Measurements from ENCODE around the gene BBS9. TPM values are rescaled to one million over a fixed set of nuclear protein-coding genes. Genes with fewer than 3 reads are reported as not detected.

BBS9 gene
- total and polyA plus RNA-seq, 9 of the 15 experiments (the other 6 are each of a cell fraction or from before 2014, with no cell fraction given), result 0.77 to 3.3 (median 2.4) TPM

GRCh38 chr7:33422825-33423645 lies 293.7 kb downstream of the BBS9 start:
- Histone ChIP-seq H3K79me2 (ENCODE audit: control insufficient read depth, insufficient read depth, low read length) (no peaks in the 10 kb centered on the region), H3K4me2 (ENCODE audit: insufficient read depth, low read length) (no peak overlapping the region), H3K36me3 (ENCODE audit: control insufficient read depth, insufficient read depth, low read length) (no peaks in the 10 kb centered on the region), H3K9me1 (ENCODE audit: control insufficient read depth, insufficient read depth, low read length) (no peaks in the 10 kb centered on the region), H4K20me1 (replicated peaks; ENCODE audit: control insufficient read depth, insufficient read depth, low read length) (no peaks in the 10 kb centered on the region), H3K9ac (ENCODE audit: insufficient read depth in 1 of 2, low read depth in 2 of 2, low read length in 2 of 2) (no peak overlapping the region), H3K4me3 (no peak overlapping the region), H3K4me1 (replicated peaks in 1 of 2; ENCODE audit: control insufficient read depth in 2 of 2, insufficient read depth in 2 of 2, low read length in 2 of 2) (no peaks in the 10 kb centered on the region), H3K9me3 (replicated peaks; ENCODE audit: control insufficient read depth, insufficient read depth, low read depth, low read length) (no peaks in the 10 kb centered on the region), H2AFZ (ENCODE audit: low read depth, low read length) (no peak overlapping the region), H3K27me3 (ENCODE audit: control insufficient read depth in 2 of 2, insufficient read depth in 2 of 2, low read length in 2 of 2) (no peaks in the 10 kb centered on the region), H3K27ac (ENCODE audit: extremely low read depth, low read depth, low read length) (no peak overlapping the region)
- no peak for ATAC-seq
- BruUV-seq (replicated peaks), result no TSS peak
- no peak for DNase-seq (ENCODE audit: extremely low read depth in 1 of 4, low spot score in 3 of 4)
- intact Hi-C loops (cut with micrococcal nuclease) (no loop called here), in situ Hi-C loops (cut with MboI) (no loop called here)
- no peak for TF ChIP-seq CBX3 (IDR thresholded peaks at IDR 0.05; ENCODE audit: borderline replicate concordance in 1 of 2, low read length in 2 of 2)
- TF ChIP-seq CREB1 (IDR thresholded peaks at IDR 0.05), result no peak
- TF ChIP-seq CREB1 (CRISPR knock-in tag; IDR thresholded peaks at IDR 0.05), result no peak
- no peak for TF ChIP-seq STAT6 (CRISPR knock-in tag; IDR thresholded peaks at IDR 0.05)
- no peak for TF ChIP-seq SAP30 (IDR thresholded peaks at IDR 0.05; ENCODE audit: borderline replicate concordance, insufficient read depth, low read depth, low read length, poor library complexity, severe bottlenecking)
- TF ChIP-seq ZNF699 (CRISPR knock-in tag; IDR thresholded peaks at IDR 0.05; ENCODE audit: insufficient replicate concordance), result no peak
- ChIA-PET POLR2A (no interaction called here), CTCF (ENCODE audit: low intra/inter-chr PET ratio) (no interaction called here)
- no peak for FAIRE-seq
- WGBS (ENCODE audit: insufficient coverage, low coverage, missing lambda C conversion rate), result 1% methylated on average over 7 of the region's 8 CpGs

All from K562 (cell line).